Measurements from ENCODE around the gene LILRA2.

GRCh38 chr19:54535601-54536000, 38.0 kb upstream of the LILRA2 start:
- no peak for TF ChIP-seq EZH2 (IDR thresholded peaks at IDR 0.05; ENCODE audit: low read length)
- TF ChIP-seq CTCF (optimal IDR thresholded peaks at IDR 0.05 in 1 of 3, IDR thresholded peaks at IDR 0.05 in 1 of 3, conservative IDR thresholded peaks at IDR 0.05 in 1 of 3; ENCODE audit: extremely low read depth in 1 of 3, insufficient read depth in 2 of 3, low read length in 3 of 3): no peak
